GM19324 (cell line): Measurements from ENCODE around the gene JMJD8.
"Not testable (repeated sequence)": the region's sequence is repeated elsewhere in the genome, so short reads cannot be mapped to it uniquely, and the experiment has no call there.

Experiments used
- ATAC-seq: cut with Tn5 transposase; IDR thresholded peaks from one replicate; pipeline ENCODE4 v1.9.1; 2021; ENCODE audit warnings: mild to moderate bottlenecking, moderate library complexity; ENCODE audit not compliant: unreplicated experiment, low FRiP score

JMJD8 gene

DNA sequence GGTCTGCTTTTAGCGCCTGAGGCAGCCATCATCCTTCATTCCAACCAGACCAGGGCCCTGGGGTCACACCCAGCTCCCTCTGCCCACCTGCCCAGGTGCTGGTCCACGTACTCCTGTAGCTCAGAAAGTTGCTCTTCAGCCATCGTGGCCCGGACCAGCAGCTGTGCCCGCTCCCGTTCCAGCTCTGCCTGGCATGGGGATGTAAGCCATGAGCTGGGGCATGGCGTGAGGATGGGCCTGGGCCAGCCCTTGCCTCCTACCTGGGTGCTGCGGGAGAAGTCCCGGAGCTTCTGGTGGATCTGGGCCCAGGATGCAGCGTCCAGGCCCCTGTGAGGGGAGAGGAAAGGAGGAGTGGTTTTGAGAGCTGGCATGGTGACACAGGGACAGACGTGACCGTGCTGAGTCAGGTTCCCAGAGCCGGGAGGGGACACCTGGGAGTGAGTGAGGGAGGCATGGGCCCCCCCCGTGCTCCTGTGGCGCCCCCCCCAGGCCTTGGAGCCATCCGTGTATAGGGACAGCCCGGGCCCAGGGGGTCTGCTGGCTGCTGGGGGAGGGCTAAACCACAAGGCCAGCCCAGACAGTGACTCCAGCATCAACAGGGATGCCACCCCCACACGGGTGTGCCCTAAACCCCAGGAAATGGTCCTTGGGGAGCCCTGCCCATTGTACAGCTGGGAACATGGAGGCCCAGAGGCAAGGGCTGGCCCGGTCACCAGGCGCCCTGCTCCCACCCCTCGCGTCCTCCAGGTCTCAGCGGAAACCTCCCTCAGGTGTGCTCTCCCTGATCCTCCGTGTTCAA, 38.9 kb upstream of the JMJD8 start:
- ATAC-seq: no peak

DNA sequence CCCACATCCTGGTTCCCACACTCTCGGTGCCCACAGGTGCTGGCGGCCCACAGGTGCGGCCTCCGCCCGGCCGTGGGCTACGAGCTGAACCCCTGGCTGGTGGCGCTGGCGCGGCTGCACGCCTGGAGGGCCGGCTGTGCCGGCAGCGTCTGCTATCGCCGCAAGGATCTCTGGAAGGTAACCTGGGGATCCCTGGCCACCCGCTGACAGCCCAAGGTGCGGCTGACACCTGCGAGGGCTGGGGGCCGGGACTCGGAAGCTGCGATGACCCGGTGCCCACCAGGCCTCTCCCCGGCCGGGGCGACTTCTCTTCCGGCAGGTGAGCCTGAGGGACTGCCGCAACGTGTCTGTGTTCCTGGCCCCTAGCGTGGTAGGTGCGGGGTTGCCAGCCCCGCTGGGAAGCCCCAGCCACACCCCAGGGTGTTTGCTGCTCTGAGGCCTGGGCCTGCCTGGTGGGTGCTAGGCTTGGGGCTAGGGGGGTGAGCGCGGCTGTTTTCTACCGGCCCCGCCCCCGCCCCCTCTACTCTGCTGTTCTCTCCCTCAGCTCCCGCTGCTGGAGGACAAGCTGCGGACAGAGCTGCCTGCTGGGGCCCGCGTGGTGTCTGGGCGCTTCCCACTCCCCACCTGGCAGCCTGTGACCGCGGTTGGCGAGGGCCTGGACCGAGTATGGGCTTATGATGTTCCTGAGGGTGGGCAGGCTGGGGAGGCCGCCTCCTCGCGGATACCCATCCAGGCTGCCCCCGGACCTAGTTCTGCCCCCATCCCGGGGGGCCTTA, 37.8 kb upstream of the JMJD8 start:
- no peak for ATAC-seq

DNA sequence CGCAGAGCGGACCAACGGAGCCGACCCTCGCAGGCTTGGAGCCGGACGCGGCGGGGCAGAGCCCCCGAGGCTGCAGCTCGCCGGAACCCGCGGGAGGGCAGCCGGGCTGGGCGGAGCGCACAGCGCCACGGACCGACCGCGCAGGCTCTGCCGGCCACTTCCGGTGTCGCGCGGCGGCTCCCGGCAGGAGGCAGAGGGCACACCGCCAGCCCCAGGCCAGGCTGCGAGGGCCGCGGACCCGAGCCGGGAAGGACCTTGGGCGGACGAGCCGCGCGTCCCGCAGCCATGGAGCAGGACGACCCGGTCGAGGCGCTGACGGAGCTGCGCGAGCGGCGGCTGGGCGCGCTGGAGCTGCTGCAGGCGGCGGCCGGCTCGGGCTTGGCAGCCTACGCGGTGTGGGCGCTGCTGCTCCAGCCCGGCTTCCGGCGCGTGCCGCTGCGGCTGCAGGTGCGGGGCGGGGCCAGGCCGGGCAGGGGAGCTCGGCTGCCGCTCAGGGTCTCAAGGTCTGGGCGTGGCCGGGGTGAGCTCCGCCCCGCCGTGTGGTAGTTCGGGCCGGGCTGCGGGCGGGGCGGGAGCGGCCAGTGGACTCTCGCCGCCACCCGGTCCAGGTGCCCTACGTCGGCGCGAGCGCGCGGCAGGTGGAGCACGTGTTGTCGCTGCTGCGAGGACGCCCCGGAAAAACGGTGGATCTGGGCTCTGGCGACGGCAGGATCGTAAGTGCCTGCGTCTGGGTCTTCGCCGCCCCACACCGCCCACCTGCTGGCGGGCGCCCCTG, 37.0 kb upstream of the JMJD8 start, which contains the start of gene ANTKMT:
Gene ANTKMT, plus strand, starts transcription at position 157 of the 775 bp plus-strand sequence. Its CDS starts 129 bp downstream, at position 286.
- peak; percentile 74 for ATAC-seq

GRCh38 chr16:720447-720989, 36.4 kb upstream of the JMJD8 start:
- peak; percentile 18 for ATAC-seq

DNA sequence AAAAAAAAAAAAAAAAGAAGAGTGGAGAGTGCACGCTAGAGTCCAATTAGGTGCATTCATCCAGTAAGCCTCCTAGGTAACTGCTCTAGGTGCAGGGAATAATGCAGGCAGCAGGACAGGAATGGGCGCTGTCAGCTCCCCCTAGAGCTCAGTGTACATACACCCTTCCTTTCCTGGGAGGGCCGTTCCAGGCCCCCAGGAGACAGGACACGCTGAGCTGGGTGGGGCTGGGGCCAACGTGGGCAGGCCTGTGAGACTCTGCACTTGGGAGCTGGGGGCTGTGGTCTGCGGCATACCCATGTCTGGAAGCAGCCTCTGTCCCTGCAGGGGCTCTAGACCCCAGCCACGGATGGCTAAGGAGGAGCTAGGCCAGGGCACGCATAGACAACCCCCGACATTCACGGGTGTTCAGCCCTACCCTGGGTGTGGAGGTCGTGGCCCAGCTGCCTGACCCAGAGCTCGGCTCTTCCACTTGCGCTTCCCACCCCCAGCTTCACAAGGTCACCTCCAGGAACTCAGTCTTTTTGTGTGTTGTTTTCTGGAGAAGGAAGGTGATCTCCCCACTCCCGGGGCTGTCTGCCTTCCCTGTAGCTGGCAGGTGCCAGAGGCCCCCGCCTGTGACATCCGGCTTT, 35.8 kb upstream of the JMJD8 start:
- ATAC-seq: no peak

- ATAC-seq: no peak
Measured at GRCh38 chr16:718922-719321, 34.8 kb upstream of the JMJD8 start.

DNA sequence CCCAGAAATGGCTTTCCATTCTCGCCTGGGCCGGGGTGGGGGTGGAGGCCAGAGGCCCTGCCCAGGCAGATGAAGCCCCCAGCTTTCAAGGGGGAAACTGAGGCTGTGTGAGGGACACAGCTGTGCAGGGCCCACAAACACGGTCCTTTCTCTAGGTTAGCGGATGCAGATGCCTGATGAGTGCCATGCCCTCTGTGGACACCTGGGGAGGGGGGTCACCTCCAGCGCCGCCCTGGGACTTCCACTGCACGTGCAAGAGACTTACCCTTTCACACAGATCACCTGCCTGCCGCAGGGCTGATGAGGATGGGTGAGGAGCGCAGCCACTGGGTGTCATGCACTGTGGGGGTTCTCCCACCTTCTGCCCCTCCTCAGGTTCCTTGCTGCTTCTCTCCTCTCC, 34.3 kb upstream of the JMJD8 start:
- no peak for ATAC-seq

DNA sequence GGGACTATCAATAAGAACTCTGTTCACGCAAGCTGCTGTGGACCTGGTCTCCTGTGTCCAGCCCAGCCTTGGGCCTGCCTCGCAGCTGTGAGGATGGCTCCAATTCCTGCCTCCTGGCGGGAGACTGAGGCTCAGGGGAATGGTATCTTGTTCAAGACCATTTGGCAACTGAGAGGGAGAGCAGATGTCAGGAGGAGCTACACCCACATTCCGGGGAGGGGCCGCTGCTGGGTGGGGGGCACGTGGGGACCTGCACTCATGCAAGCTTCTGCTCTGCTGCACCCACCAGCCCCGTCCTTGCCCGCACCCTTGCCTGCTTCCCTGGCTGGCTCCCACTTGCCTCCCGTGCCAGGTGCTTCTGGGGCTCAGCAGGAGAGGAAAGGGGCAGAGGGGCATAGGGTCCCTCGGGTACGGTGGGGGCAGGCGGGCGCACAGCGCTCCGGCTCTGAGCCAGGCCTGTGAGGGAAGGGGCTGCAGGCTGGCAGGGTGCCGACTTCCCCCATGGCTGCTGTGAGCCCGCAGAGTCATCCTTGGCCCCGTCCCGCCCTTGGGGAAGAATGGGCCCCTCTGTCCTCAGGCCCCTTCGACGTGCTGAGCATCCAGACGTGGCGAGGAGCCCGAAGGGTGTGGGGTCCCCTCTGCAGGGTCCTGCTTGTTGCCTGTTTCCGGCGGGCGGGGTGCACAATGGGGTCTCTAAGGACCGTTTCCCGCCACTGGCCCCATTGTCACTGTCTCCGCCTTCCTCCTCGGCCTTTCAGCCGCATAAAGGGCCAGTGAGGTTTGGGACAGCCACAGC, 33.5 kb upstream of the JMJD8 start:
- no peak for ATAC-seq

DNA sequence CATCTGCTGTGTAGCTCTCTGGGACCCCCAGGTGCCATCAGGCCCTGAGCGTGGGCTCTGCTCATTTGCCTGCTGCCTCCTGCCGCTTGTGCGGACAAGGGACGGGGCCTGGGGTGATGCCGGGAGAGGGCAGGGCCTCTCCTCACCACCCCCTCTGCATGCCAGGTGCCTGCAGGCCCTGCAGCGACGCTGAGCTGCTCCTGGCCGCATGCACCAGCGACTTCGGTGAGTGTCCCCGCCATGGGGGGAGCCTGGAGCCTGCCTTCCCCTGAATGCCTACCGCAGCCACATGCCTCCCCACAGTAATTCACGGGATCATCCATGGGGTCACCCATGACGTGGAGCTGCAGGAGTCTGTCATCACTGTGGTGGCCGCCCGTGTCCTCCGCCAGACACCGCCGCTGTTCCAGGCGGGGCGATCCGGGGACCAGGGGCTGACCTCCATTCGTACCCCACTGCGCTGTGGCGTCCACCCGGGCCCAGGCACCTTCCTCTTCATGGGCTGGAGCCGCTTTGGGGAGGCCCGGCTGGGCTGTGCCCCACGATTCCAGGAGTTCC, 32.7 kb upstream of the JMJD8 start:
- no peak for ATAC-seq

GRCh38 chr16:716200-716568, 32.0 kb upstream of the JMJD8 start:
- ATAC-seq: no peak

GRCh38 chr16:715477-716199, 31.5 kb upstream of the JMJD8 start:
- peak; percentile 24 for ATAC-seq

- peak; percentile 76 for ATAC-seq
Measured at GRCh38 chr16:714558-715476, 30.7 kb upstream of the JMJD8 start, which contains the start of gene METRN. TSS of gene METRN (plus strand) at chr16:715118. CDS start at chr16:715290, 172 bp downstream.

DNA sequence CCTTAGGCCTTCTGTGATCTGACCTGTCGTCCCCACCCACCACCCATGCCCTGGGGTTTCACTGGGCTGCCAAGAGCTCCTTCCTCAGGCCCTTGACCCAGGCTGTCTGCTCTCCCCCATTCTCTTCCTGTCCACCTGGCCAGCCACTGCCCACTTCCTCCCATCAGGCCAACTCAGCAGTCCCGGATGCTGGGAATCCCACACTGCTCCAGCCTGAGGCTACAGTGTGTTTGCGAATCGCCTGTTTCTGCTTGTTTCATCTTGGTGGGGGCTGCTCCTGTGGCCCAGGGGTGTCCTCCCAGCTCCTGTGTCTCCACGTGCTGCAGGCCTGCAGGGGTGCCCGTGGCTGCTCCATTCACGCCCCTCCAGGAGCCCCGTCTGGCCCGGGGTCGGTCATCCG, 29.9 kb upstream of the JMJD8 start:
- no peak for ATAC-seq

- ATAC-seq: not testable (repeated sequence)
Measured at GRCh38 chr16:712740-713250, 28.7 kb upstream of the JMJD8 start.

GRCh38 chr16:711548-712320, 27.6 kb upstream of the JMJD8 start:
- ATAC-seq: no peak

DNA sequence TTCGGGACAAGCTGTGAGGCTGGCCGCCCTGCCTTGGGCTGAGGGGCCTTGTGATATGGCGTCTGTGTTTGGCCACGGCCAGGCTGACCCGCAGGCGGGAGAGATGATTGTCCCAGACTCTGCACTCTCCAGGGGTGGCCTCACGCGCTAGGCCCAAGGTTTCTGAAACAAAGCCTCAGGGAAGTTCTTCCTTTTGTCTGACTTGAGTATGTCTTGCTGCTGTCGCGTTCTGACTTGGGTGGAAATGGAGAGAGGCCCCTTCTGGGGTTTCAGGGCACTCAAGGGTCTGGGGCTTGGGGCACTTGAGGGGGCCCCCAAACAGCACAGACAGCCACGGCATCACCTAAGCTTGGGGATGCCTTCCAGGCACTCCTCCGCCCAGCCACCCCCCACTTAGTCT, 26.9 kb upstream of the JMJD8 start:
- ATAC-seq: no peak
